ENCODE results near the gene LY9.

GRCh38 chr1:160863061-160863773 is 67.2 kb downstream of the LY9 start:
- TF ChIP-seq POLR2A (IDR thresholded peaks at IDR 0.05) (no peak), CTCF (IDR thresholded peaks at IDR 0.05) (no peak)

Data from tibial nerve (tissue), 3 donors.